GM11168 (cell line): Measurements from ENCODE around the gene PDE5A.

Experiments
- in situ Hi-C: fragments of 300-500 bp; cut with MboI; formaldehyde crosslinking; loops from one replicate; pipeline ENCODE4 v1.12.0; 2022; ENCODE audit warnings: low sequenced_read_pairs; ENCODE audit not compliant: unreplicated experiment

Gene PDE5A

DNA sequence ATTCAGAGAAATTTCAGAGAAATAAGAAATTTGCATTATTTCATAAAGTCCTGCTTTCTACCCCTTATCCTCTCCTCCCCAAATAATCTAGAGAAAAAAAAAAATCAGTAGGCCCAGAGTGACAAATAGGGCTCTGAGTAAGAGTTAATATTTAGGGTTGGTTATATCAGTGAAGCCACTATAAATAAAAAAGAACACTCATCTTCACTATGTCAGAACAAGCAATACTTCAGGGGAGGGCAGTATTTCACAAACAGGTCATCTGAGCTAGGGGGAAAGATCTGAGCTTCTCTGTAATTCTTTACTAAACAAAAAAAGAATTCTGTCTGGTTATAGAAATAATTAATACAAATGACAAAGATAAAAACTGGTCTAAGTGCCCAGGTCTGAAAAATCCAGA is 39.4 kb downstream of the PDE5A start:
- in situ Hi-C loops, result no loop called here

DNA sequence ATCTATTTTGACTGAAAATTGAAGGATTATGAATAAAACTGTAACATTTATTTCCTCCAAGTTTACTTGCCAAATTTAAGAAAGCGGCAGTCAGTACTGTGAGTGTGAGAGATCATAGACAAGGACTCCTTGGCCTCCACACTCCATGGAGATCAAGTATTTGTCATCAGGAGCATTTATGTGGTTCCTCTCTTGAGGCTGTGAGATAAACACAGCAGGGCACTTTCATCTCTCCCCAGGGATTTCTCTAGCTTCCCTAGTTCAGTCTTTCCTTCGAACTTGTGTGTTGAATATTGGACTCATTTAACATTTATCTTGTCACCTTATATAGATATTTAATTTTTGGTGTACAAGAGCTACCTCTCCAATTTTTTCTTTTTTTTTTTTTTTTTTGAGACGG is 40.8 kb downstream of the PDE5A start:
- in situ Hi-C loops, result no loop called here

DNA sequence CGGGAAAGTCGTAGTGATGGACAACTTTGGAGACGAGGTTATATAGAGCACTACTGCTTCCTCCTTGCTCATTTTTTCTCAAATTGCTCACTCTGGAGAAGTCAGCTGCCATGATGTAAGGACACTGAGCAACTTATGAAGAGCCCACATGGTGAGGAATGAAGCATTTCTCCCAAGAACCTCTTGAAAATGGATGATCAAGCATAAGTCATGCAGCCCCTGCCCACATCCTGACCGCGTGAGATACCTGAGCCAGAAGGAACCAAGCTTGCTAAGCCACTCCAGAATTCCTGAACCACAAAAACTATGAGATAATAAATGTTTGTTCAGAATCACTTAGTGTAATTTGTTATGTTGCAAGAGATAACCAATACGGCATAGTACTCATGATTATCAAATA is 42.8 kb downstream of the PDE5A start:
- in situ Hi-C loops, result no loop called here

DNA sequence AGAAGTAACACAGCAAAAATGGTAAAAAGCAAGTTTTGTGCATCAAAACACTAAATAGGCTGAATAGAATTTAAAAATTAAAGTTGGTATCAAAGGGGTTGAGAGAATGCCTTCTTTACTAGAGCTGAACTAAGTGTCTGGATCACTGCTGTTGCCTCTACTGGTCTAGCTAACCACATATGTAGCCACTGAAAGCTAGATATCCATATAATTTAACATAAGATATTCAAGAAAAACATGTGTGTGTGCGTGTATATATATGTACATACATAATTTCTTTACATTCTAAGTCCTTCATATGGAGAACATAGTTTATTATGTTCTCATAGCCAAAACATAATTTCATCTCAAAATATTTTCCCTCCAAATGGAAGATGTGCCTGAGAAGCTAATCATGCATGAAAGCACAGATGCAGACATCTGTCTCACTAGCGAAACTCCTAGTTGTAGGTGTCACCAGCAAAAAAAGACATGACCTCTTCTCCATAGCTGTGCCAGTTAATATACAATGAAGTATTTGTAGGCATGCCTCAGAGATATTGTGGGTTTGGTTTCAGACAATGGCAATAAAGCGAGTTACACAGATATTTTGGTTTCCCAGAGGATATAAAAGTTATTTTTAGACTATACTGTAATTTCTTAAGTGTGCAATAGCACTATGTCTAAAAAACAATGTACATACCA is 47.3 kb downstream of the PDE5A start:
- in situ Hi-C loops, result no loop called here

DNA sequence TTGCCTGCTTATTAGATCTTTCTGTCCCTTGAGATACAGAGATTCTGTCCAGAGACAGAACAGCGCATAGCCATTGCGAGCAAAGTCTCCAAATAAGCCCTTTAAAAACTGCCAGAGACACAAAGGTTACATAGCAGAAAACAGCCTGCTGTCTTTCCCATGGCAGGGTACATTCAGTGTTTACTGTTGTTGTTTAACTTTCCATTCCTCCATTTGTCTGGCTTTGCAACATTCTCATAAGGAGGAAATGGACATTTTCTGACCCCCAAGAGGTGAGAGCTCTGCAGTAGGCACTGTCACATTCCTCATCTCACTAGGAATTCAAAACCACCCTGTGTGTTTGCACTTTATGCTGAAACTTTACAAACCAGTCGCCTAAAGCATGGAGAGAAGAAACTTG is 48.3 kb downstream of the PDE5A start:
- in situ Hi-C loops, result no loop called here

DNA sequence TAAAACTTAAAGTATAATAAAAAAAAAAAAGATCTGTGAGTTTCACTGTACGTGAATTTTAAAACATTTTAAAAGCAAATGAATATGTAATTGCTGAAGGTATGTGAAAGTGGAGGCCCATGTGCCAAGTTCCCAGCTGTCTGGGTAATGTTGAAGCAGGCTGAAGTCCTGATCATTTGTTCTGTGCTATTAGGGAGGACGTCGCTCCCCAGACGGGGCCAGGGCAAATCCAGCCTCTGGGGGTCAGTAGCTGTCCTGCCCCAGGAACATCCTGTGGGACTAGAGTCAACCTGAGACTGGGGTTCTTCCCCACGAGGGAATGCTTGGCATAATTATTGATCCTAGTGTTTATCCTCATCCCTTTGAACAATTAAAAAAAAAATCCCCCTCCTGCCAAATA is 48.8 kb downstream of the PDE5A start:
- in situ Hi-C loops, result no loop called here

DNA sequence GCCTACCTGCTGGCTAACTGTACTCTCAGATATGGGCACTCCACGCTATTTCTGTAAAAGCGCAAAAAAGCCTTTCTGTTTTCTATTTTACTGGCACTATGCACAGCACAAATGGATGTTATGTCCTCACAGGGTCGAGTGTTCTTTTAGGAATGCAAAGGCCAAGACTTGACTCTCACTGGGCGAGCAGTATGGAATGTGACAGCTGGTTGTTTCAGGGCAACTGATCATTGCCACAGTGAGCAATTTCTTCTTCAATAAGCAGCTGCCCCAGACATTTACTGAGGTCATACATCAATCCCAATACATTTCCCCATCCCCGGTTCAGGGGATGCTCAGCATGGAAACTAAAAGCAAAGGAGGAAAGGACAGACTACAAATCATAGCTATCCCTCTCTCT is 58.2 kb downstream of the PDE5A start:
- in situ Hi-C loops, result no loop called here

DNA sequence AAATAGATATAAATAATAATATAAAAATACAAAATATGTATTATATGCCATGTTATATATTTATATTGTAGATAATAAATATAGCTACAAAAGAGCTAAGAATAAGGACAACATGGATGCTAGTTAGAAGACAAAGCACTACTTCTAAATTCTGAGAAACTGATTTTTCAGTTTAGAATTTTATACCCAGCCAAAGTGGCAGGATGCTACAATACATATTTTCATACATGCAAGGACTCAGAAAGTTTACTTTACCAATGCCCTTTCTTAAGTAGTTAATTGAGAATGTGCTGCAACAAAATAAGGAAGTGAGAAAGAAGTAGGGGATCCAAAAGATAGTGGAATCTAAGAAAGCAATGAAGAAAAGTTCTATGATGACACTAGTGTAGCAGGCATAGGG is 64.5 kb downstream of the PDE5A start:
- in situ Hi-C loops, result no loop called here

DNA sequence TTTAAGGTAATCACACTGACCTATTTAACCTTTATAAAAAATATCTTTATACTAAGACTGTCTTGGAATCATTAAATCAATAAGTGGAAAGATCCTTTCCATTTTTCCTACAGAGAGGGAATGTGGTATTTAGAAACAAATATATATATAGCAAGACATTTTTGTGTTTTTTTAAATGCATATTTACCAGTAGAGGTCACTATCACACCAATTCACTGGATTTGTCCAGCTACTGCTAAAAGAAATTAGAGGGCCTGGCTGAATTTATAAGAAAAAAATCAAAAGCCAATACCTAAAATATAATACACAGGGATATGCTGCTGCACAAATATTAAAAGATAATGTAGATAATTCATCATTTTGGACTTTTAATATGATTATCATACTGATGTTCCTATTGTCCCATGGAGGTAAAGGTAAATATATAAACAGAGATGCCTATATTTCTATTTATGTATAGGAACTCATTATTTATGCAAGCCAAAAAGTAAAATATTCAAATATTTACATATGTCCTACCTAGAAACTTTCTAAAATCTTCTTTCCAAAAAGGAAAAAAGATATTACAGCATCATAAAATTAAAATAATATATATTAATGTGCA is 69.5 kb downstream of the PDE5A start:
- in situ Hi-C loops, result no loop called here

DNA sequence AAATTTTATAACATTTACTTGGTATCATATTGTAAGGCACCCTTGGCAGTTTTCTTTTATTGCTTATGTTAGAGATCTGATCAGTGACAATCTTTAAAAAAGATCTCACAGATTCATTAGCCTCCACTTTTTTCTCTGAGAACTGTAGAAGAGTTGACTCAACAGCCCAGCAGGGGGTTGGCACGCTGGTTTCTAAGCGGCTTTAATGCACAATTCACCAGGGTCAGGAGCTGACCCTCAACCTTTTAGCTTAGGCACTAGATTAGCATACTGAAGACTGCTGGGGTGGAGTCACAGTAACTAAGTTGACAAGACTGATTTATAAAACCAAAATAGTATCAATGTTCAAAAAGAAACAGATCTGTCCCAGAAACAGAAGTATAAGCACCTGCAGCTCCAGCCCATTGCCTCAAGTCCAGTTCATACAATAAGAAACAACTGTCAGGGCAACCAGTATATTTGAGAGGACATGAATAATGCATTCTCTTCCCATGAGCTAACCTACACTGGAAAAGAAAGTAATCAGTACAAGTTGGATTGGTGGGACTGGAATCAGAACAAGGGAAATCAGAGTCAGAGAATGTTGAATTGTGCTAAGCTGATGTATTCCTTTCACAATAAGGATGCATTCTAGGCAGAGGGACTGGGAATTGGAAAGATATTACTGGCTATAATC is 77.6 kb downstream of the PDE5A start:
- in situ Hi-C loops, result no loop called here

DNA sequence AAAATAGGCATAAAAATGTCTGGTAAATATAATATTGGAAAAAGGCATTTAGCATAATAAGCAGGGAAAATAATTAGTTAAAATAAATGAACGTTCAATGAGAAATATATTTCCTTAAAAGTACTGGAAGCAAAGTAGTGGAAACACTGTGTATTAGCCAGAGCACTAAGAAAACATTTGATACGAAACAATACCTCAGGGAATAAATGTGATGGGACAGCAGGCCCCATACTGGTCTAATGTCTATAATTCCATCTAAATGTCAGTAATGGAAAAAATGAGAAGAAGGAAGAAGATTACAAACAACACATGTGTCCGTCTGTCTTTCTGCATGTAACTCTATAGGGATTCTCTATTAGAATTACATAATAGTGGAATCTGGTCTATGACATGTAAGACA is 79.0 kb downstream of the PDE5A start:
- in situ Hi-C loops, result no loop called here

DNA sequence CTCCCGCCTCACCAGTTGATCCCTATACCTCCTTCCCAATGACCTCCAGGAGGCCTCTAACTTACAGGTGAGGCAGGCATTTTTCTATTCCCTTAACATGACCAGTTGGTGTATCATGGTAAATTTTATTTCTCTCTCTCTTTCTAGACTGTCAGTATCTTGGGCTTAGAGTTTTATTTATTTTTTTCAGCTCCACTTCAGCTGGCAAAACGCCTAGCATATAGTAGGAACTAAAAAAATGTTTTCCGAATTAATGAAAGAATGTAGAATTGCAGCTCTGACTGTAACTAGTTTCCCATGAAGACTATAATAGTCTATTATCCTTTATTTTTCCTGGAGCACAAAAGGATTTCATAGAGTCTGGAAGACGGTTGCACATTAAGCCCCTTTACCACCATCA is 84.8 kb downstream of the PDE5A start:
- in situ Hi-C loops, result no loop called here

DNA sequence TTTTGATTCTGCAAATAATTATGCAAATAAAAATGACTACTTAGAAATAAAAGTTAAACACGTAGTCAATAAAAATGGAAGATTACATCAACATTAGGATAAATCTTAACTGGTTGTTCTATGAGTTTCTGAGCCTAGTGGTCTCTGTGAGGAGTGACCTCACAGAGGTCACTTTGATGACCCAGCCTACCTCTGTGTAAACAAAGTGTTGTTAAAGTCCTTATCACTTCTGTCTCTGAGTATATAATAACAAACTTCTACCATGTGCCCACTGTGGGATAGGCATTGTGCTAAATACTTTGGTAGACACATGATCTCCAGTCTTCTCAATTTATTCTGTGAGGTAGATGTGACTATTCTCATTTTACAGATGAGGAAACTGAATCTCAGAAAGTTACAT is 85.4 kb downstream of the PDE5A start:
- in situ Hi-C loops, result no loop called here

DNA sequence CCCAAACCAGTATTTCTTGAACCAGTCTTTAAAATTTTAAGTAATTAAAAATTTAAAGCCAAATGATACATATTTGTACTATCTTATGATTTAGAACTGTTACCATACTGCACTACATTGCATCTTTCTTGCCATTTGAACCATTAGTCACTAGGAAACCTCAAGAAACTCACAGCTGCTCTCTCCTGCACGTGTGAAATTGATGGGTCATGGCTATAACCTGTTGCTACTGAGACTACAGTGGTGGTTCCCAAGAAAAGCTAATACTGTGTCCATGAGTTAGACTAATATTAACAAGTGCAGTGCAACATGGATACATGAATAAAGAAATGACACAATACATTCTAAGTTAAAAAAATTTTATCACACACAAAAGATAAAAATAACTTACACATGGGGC is 88.4 kb downstream of the PDE5A start:
- in situ Hi-C loops, result no loop called here

DNA sequence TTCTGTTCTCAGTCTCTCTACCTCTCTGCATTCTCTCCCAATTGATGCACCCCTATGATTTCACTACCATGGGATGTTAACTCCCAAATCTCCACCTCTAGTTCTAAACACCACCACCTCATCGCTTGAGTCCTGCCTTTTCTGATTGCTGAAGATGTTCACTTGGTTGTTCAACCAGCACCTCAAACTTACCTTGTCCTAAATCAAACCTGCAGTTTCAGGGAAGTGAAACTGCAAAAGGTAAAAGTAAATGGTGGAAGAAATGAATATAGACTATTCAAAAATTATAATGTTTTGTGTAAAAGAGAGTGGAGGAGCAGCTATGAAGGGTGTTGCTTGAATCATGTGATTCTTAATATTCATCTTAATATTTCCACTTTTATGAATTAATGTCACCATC is 91.0 kb downstream of the PDE5A start:
- in situ Hi-C loops, result no loop called here

DNA sequence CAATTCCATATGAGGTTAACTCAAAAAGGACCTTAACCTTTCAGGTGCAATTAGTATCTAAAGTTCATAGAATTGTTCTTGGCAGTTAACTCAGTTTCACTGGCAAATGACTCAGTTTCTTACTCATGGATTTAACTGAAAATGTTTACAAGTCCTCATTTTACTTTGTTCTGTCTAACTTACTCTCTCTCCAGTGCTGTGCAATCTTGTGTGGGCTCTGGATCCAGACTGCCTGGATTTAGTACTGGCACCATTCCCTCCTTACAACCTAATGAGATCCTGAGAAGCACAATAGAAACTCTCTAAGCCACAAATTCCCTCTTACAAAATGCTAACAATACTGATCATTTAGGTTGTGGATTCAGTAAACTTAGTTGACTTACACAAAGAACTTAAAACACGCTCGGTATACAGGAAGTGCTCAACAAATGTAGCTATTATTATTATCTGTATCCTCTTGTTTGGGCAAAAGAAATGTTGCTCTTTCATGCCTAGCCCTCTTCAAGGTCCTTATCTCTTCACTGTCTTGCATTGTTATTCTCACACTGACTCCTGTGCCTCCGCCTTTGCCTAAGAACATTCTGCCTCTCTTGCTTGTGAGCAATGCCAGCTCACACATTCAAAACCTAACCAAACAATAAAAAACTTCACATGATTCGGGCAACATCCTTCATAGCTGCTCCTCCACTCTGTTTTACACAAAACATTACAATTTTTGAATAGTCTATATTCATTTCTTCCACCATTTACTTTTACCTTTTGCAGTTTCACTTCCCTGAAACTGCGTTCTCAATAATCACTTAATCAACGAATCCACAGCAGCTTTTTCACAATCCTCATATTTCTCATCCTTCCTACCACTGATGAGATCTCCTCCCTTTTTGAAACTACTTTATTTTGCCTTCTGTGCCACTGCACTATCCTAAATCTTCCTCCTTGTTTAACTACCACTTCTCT is 91.8 kb downstream of the PDE5A start:
- in situ Hi-C loops, result no loop called here

DNA sequence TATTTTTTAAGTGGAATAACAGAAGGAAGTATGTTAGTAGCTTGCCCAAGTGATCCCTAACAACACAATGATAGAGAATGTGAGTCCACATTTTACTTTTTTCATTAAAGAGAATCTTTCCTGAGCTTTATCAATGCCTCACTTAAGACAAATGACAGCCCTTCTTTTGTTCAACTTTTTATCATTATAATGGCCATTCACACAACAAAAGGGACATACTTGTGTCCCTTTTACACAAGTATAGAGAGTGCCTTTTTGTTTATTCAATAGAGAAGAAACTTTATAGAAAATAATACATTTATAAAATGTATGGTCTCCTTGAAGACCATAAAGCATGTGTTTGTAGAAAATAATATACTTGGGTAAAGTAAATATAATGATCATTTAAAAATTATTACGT is 96.3 kb downstream of the PDE5A start:
- in situ Hi-C loops, result no loop called here

DNA sequence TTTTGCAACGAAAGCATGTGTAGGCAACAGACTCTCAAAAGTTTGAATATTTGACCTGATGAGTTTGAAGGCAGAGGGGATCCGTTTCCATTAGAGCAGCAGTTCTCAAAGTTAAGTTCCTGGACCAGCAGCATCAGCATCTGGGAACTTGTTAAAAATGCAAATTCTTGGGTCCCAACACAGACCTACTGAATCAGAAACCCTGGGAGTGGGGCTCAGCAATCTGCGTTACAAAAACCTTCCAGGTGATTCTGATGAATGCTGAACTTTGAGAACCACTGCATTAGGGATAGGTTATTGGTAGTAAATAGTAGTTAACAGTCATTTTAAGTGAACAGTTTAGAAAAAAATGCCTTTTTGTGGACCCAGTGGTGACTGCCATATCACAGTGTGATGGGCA is 98.8 kb downstream of the PDE5A start:
- in situ Hi-C loops, result no loop called here

DNA sequence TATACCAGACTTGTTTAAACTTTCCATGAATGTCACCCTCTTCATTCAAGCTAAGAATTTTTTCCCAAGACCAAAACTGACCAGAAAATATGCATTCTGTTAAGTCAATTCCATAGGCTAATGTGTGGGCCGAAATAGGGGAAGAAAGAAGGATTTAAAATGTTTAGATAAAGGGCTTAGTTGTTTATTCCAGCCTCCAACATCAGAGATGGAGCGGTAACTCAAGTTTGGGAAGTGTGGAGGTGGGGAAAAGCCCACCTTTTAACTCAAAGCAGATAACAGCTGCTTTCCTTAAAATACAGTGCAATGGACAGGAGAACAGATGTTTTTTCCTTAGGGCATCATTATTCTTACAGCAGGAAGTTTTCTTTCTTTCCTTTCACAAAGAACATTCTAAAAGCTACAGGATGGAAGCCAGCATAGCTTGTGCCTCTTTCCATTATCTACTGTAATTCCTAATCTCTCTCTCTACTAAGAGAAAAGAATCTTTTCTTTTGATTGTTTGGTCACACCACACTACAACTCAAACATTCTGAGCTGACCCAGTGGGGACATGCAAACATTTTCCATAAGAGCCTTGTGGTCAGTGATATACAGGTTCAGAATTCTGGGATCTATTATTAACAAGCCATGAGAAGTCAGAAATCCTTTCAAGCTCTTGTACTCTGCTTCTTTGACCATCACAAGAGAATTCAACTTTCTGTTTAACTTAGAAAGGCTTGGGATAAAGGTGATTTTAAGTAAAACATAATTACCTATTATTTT is 101.6 kb downstream of the PDE5A start:
- in situ Hi-C loops, result no loop called here
